HuH-7 (cell line): Measurements from ENCODE around the gene SEC11A.
"Not testable (repeated sequence)": the region's sequence is repeated elsewhere in the genome, so short reads cannot be mapped to it uniquely, and the experiment has no call there.

Experiments used
- DNase-seq: peaks from one replicate; pipeline ENCODE4 v3.0.0; 2011; ENCODE audit warnings: low spot score

SEC11A gene

DNA sequence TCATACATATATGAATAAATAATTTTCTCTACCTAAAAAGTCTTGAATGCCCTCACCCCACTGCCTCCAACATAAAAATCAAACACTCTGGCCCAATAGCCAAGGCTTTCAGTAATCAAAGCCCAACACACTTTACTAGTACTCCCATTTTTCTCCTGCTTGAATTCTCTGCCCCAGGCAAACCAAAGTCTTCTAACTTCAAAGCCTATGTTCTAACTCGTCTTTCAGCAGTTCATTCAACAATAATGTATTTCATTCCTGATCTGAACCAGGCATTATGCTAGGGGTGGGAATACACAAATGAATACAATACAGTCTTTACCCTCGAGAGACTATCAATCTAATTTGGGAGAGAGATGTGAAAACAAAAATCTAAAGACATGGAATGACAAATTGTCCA, 21.1 kb upstream of the SEC11A start:
- no peak for DNase-seq

DNA sequence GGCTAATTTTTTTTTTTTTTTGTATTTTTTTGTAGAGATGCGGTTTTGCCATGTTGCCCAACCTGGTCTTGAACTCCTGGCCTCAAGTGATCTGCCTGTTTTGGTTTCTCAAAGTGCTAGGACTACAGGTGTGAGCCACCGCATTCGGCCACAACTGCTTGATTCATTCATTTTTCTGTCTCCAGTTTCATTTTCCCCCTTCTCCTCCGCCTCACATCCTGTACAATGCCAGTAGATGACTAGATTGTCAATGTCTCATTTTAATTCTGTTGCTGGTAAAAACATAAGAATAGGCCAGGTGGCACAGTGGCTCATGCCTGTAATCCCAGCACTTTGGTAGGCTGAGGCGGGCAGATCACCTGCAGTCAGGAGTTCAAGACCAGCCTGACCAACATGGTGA, 20.4 kb upstream of the SEC11A start:
- DNase-seq, result no peak

DNA sequence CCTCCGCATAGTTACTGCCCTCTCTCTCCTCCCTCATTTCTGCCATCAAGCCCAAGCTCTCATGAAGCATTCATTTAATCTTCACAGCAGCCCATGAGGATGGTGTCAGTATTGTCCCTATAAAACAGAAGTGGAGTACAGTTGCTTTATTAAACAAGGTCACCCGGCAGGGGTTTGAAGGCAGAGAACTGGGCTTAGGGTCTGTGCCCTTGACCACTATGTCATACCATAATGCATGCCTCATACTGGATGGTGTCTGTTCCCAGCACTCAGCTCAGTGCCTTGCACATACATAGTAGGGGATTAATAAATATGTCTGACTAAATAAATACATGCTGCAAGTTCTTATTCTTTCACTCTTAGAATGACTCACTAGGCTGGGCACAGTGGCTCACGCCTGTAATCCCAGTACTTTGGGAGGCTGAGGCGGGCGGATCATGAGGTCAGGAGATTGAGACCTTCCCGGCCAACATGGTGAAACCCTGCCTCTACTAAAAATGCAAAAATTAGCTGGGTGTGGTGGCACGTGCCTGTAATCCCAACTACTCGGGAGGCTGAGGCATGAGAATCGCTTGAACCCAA, 19.6 kb upstream of the SEC11A start:
- not testable (repeated sequence) for DNase-seq

DNA sequence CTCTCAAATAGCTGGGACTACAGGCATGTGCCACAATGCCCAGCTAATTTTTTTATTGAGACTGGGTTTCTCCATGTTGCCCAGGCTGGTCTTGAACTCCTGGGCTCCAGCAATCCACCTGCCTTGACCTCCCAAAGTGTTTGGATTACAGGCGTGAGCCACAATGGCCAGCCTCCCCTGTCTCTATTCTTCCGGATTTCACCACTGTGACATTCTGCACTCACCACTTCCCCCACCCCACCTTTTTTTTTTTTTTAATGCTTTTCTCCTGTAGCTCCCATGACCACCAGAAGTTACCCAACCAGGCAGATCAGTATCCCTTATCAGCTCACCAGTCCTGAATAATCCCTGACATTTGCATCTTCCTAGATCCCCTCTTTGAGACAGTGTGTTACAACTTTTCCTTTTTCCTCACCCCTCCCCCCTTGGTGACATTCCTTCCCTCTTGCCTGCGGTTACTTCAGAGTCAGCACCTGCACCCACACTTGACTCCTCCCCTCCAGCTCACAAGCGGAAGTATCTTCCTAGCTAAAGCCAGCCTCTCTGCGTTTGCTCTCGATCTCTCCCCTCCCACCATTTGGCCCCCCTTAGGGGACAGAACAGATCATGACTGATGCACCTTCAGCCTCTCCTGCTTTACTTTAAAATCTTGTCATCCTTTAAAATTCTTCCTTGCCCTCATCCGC, 19.0 kb upstream of the SEC11A start:
- no peak for DNase-seq

DNA sequence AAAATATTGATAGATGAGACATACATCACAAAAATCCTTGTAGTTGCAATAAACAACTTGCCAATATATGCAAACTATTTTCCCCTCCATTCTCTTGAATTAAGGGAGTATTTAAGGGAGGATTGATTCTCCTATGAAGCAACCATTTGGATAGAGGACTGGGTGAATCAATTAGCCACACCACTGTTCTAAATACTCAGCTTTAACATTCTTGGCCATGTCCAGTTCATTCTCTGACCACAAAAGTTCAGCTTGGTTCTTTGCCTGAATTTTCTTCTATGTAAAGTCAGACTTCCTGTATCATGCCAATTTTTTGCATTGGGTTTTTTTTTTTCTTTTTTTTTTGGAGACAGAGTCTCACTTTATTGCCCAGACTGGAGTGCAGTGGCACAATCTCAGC, 15.8 kb upstream of the SEC11A start:
- DNase-seq, result no peak

DNA sequence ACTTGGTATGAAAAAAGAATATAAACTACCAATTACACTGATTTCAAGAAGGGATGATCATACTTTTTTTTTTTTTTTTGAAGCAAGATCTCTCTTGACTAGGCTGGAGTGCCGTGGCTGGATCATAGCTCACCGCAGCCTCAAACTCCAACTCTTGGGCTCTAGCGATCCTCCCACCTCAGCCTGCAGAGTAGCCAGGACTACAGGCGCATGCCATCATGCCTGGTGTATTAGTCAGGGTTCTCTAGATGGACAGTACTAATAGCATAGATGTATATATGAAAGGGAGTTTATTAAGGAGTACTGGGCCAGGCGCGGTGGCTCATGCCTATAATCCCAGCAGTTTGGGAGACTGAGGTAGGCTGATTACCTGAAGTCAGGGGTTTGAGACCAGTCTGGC, 11.5 kb upstream of the SEC11A start:
- no peak for DNase-seq

DNA sequence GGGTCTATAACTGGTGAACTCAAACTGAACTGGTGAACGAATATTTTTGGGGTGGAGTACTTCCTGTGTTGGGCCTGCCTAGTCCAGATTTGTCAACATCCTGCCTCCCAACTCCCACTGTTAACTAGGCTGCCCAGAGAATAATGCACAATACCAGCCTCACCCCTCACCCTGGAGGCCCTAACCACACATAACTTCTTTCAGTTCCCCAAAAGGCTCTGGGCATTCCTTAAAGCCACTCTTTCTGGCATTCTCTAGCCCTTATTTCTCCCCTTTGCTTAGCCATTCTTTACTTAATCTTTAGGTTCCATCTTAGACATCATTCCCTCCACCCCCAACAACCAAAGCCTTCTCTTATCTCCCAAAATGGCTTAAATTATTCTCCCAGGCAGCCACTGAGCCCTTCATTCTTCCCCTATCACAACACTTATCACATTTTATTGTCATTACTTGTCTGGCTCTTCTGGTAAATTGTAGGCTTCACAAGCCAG, 9.1 kb upstream of the SEC11A start:
- no peak for DNase-seq

DNA sequence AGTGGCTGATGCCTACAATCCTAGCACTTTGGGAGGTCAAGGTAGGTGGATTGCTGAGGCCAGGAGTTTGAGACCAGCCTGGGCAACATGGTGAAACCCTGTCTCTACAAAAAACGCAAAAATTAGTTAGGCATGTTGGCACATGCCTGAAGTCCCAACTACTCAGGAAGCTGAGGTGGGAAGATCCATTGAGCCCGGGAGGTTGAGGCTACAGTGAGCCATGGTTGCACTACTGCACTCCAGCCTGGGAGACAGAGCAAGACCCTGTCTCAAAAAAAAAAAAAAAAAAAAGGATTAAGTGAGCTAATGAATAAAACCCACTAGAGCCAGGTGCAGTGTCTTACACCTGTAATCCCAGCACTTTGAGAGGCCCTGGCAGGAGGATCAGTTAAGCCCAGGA, 6.7 kb upstream of the SEC11A start:
- DNase-seq, result no peak

DNA sequence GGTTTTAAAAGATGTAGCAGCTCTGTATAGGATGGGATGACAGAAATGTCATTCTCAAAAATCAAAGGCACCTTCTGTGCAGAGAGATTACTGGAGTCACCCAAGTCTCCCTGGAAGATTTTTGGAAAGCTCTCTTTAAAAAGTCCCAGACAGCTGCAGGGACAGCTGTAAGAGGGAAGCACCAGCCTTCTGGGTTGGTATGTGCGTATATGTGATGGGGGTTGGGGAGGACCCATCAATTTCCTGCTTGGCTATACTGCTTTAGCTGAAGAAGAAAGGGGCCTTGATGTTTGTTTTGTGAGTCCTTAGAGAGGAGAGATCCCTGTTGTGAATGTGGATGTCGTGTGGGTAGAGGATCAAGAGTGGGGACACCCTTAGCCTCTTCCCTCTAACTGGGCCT, 5.4 kb upstream of the SEC11A start:
- no peak for DNase-seq

DNA sequence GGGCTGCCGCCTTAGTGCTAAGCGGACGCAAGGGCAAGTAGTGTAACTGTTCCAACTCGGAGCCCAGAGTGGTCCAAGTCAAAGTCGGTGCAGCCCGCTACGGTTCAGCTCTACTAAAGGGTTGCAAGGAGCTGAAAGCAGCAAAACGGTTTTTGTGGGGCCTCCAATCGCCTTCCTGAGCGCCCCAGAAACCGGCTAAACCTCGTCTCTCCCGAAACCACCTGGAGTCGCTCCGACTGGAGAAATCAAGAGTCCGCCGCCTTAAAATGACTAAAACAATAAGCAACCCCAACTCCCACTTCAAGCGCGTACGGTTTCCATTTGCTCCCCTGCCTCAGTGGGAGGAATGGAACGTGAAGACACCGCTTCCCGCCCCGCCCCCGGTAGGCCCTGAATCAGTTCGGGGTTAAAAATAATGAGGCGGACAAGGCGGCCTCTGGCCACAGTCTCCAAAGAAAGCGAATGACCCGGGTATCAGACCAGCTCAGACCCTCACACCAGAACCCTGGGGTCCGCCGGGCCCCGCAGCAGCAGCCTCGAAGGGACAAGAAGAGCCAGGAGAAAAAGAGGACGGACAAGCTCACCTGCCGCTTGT, 401 bp downstream of the SEC11A start:
- no peak for DNase-seq

DNA sequence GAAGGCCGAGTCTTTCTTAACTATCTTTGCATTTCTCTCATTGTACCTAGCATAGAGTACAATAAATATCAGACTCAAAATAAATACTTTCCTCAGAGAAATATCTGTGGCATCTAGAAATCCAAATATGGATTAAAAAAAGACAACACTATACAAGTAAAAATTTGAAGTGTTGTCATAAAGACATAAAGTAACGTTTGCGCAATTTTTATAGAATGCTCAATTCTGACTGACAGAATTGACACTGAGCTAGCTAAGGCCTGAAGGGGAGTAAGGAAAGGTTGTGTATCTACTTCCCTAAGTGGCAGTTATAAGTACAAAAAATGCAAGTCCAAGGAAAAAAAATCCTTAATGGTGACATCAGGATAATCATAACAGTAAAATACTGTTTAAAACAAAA, 1.1 kb downstream of the SEC11A start:
- no peak for DNase-seq

DNA sequence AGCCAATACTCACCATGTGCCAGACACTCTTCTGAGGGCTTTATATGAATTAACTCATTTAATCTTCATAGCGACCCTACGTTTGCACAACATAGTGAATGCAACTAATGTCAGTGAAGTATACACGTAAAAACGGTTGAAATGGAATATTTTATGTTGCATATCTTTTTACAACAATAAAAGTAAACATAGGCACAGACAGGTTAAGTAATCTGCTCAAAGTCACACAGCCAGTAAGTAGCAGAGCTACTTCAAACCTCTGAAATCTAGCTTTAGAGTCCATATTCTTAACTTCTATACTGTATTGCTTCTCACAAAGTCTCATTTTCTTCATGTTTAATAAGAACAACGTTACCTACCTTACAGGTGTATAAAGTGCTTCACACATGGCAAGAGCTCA, 1.6 kb downstream of the SEC11A start:
- no peak for DNase-seq

DNA sequence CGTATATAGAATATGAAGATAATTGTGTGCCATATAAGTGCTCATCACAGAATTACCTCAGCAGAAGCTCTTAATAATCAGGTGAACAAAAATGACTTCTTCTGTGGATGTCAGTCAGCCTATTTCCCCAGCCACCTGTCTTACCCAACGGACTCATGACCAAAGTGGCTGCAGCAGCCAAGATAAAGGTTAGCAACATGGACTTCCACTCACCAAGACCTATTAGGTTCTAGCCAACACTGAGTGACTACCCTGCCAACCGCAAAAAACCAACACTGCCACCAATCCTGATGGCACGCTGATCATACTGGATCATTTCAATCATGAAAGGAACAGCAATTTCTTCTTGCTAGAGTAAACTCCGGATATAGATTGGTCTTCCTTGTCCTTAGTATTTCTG, 12.1 kb downstream of the SEC11A start:
- no peak for DNase-seq

DNA sequence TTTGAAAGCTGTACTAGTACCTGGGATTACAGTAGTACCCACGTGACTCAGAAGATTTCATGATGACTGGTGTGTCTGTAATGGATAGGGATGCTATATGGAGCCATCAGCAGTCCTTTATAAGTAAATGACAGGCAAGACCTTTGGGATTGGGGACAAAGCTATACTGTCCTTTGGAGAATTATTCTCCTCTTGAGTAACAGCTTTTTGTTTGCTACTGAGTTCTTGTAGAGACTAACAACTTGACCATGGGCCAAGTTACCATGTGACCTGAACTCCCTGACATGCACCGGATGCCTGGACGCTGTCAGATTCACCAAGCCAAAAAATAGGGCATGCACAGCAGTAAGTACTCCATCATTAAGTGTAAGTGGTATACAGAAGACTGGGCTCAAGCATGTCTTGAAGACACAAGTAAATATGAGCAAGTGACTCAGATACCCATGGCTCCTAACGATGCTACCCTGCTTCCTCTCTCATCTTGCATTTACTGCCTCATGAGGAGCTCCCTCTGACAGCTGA, 12.9 kb downstream of the SEC11A start:
- DNase-seq, result no peak

DNA sequence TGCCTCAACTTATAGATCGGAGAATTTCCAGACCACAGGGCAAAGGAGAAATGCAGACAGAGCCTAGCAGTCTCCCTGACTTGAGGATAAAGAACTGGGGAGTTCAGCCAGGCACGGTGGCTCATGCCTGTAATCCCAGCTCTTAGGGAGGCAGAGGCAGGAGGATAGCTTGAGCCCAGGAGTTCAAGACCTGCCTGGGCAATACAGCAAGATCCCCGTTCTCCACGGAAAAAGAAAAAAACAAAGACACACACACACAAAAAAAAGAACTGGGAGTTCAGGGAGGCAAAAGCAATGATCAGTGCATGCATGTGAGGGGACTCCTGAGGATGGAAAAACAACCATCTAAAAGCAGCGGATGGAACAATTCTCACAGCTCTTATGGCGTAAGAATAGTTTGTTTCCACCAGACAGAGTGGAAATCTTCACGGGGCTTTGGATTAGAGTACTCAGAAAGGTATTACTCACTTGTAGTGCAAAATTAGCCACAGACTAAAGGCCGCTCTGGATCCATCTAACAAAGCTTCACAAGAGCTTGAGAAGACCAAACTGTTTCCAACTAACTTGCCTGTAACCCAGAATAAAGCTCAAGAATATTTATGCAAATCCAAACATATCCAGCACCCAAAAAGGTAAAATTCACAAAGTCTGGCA, 16.3 kb downstream of the SEC11A start:
- DNase-seq, result no peak

DNA sequence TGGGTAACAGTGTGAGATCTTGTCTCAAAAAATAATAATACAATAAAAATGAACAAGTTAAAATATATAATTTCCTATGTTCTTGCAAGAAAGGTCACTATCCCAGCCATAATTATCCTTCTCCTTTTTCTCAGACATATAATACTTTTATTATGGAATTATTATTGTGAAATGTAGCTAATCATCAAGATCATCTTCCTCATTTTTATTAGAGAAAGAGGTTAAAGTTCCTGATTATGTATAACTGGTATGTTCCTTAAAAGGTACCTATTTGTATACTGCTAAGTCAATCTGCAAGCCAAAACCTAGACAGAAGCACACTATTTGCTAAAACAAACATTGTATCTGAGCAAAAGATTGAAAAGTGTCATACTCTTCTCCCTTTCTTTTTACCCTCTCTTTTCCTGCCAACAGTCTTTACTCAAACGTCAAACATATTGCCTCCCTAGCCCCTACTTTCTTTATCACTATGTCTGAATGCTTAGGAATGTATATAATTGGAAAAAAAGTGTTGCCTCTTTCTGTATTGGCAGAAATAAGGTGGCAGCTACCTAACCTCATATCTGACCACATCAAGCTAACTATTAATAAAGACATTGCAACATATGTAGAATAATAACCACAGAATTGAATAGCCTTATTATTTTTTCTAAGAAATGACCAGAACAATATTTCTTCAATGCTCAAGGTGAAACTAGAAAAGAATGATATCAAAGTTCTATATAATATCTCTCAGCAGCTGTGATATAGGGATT, 18.5 kb downstream of the SEC11A start:
- no peak for DNase-seq

DNA sequence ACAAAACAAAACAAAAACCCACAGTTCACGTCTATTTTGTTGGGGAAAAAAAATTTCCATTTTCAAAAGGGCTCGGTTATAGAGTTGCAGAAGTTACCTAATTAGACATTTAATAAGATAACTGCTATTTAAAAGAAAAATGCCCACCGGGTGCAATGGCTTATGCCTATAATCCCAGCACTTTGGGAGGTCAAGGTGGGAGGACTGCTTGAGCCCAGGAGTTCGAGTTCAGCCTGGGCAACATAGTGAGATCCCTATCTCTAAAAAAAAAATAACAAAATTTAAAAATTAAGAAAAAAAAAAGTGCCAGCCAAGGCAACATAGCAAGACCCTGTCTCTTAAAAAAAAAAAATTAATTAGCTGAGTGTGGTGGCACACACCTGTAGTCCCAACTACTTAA, 19.2 kb downstream of the SEC11A start:
- no peak for DNase-seq

DNA sequence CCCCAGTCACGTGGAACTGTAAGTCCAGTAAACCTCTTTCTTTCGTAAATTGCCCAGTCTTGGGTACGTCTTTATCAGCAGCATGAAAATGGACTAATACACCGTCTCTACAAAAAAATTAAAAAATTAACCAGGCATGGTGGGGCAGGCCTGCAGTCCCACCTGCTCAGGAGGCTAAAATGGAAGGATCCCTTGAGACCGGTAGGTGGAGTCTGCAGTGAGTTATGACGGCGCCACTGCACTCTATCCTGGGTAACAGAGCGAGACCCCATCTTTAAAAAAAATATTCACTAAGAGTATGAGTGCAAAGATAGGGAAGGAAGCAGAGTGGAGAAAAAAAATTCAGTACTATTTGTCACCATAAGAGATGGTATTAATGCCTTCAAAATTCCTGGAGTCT, 25.6 kb downstream of the SEC11A start:
- no peak for DNase-seq

DNA sequence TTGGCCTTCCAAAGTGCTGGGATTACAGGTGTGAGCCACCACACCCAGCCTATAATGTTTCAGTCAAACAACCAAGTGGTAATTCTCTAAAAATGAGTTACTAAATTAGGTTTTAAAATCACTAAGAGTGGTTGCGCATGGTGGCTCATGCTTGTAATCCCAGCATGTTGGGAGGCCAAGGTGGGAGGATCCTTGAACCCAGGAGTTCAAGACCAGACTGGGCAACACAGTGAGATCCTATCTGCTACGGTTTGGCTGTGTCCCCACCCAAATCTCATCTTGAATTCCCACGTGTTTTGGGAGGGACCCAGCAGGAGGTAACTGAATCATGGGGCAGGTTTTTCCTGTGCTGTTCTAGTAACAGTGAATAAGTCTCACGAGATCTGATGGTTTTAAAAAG, 26.1 kb downstream of the SEC11A start:
- DNase-seq, result no peak

DNA sequence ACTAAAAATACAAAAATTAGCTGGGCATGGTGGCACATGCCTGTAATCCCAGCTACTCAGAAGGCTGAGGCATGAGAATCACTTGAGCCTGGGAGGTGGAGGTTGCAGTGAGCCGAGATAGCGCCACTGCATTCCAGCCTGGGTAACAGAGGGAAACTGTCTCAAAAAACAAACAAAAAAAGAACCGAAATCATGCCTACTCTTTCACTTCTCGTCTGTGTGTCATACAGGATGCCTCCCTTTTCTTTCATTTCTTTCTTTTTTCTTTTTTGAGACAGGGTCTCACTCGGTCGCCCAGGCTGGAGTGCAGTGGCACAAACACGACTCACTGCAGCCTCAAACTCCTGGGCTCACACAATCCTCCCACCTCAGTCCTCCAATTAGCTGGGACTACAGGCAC, 29.5 kb downstream of the SEC11A start:
- DNase-seq, result not testable (repeated sequence)

DNA sequence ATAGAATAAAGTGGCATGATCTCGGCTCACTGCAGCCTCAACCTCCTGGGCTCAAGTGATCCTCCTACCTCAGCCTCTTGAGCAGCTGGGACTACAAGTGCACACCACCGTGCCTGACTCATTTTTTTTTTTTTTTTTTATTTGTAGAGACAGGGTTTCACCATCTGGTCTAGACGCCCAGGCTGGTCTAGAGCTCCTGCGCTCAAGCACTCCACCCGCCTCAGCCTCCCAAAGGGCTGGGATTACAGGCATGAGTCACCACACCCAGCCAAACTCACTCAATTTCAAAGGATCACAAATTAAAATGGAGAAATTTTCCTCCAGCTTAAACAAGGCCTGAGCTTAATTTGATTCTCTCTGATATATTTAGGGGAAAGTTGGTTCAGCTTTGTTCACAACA, 30.6 kb downstream of the SEC11A start:
- no peak for DNase-seq

DNA sequence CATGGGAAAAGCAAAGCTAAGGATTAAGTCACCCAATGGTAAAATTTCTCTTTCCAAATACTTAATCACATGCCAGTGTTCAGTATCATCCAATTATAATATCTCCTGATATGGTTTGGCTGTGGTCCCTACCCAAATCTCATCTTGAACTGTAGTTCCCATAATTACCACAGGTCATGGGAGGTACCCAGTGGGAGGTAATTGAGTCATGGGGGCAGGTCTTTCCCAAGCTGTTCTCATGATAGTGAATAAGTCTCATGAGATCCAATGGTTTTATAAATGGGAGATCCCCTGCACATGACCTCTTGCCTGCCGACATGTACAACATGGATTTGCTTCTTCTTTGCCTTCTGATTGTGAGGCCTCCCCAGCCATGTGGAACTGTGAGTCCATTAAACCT, 31.8 kb downstream of the SEC11A start:
- DNase-seq, result no peak
